ENCODE data around the gene PDE6A.

PDE6A gene

GRCh38 chr5:149940077-149940574 lies 4.5 kb downstream of the PDE6A start:
- no peak for TF ChIP-seq CTCF (IDR thresholded peaks at IDR 0.05; ENCODE audit: low read depth, low read length)

GRCh38 chr5:149939546-149939945 lies 5.0 kb downstream of the PDE6A start:
- no peak for TF ChIP-seq CTCF (IDR thresholded peaks at IDR 0.05; ENCODE audit: low read depth, low read length)
- DNase-seq (ENCODE audit: extremely low read depth, low read depth) = no peak

More at GRCh38 chr5:149940077-149940574, 4.5 kb downstream of the PDE6A start:
- no peak for DNase-seq (ENCODE audit: extremely low read depth, low read depth)

- TF ChIP-seq CTCF (IDR thresholded peaks at IDR 0.05; ENCODE audit: low read depth, low read length) = no peak
- DNase-seq (ENCODE audit: extremely low read depth, low read depth) = peak; percentile 37
Measured at GRCh38 chr5:149938791-149939358, 5.7 kb downstream of the PDE6A start.

GRCh38 chr5:149938279-149938678 lies 6.3 kb downstream of the PDE6A start:
- no peak for TF ChIP-seq CTCF (IDR thresholded peaks at IDR 0.05; ENCODE audit: low read depth, low read length)
- no peak for DNase-seq (ENCODE audit: extremely low read depth, low read depth)

- TF ChIP-seq CTCF (IDR thresholded peaks at IDR 0.05; ENCODE audit: low read depth, low read length) = no peak
- DNase-seq (ENCODE audit: extremely low read depth, low read depth) = no peak
Measured at GRCh38 chr5:149937610-149938009, 7.0 kb downstream of the PDE6A start.

GRCh38 chr5:149936700-149937091 lies 7.9 kb downstream of the PDE6A start:
- no peak for TF ChIP-seq CTCF (IDR thresholded peaks at IDR 0.05; ENCODE audit: low read depth, low read length)
- no peak for DNase-seq (ENCODE audit: extremely low read depth, low read depth)

- no peak for DNase-seq (ENCODE audit: extremely low read depth, low read depth)
- TF ChIP-seq CTCF (IDR thresholded peaks at IDR 0.05; ENCODE audit: low read depth, low read length) = no peak
Measured at GRCh38 chr5:149936044-149936699, 8.4 kb downstream of the PDE6A start.

All from AG09319 (cell line).